ENCODE data around the gene NCCRP1. TPM values are rescaled to one million over a fixed set of nuclear protein-coding genes. Genes with fewer than 3 reads are reported as not detected.

NCCRP1 gene
- total RNA-seq, 4 donors from 2014 or later = 32.7 to 420 (median 277) TPM

GRCh38 chr19:39174142-39174541 lies 22.6 kb upstream of the NCCRP1 start:
- H3K4me1 ChIP-seq = peaks cover 7% of the 10 kb centered on the region
- no peak for TF ChIP-seq POLR2AphosphoS5 (IDR thresholded peaks at IDR 0.05)
- TF ChIP-seq POLR2A (IDR thresholded peaks at IDR 0.05) = no peak
- TF ChIP-seq CTCF (IDR thresholded peaks at IDR 0.05) = no peak
- no peak for TF ChIP-seq EP300 (IDR thresholded peaks at IDR 0.05)
- whole genome bisulfite sequencing = 93% methylated on average over 15 of the region's 16 CpGs
- H3K9me3 ChIP-seq = no peaks in the 10 kb centered on the region
- H3K4me3 ChIP-seq = no peak overlapping the region
- H3K27ac ChIP-seq = no peak overlapping the region
- no peak for DNase-seq (ENCODE audit: low spot score in 2 of 2)
- H3K27me3 ChIP-seq = no peaks in the 10 kb centered on the region
- H3K36me3 ChIP-seq = peaks cover 97% of the 10 kb centered on the region

GRCh38 chr19:39174558-39175544 lies 21.9 kb upstream of the NCCRP1 start:
- TF ChIP-seq EP300 (IDR thresholded peaks at IDR 0.05) (no peak), CTCF (IDR thresholded peaks at IDR 0.05) (no peak), POLR2A (IDR thresholded peaks at IDR 0.05) (no peak), POLR2AphosphoS5 (IDR thresholded peaks at IDR 0.05) (no peak)
- WGBS = 85% methylated on average over 14 of the region's 43 CpGs
- H3K36me3 ChIP-seq = peaks cover 95% of the 10 kb centered on the region
- H3K4me3 ChIP-seq = no peak overlapping the region
- DNase-seq (ENCODE audit: low spot score in 2 of 2) = no peak
- H3K4me1 ChIP-seq = peaks cover 4% of the 10 kb centered on the region
- H3K27me3 ChIP-seq = no peaks in the 10 kb centered on the region
- no peaks in the 10 kb centered on the region for H3K9me3 ChIP-seq
- H3K27ac ChIP-seq = no peak overlapping the region

GRCh38 chr19:39175564-39175963 lies 21.2 kb upstream of the NCCRP1 start:
- WGBS = 100% methylated on average over 2 of the region's 7 CpGs
- no peak for TF ChIP-seq CTCF (IDR thresholded peaks at IDR 0.05)
- TF ChIP-seq POLR2AphosphoS5 (IDR thresholded peaks at IDR 0.05) = no peak
- no peak for TF ChIP-seq EP300 (IDR thresholded peaks at IDR 0.05)
- TF ChIP-seq POLR2A (IDR thresholded peaks at IDR 0.05) = no peak
- Histone ChIP-seq H3K4me1 (no peaks in the 10 kb centered on the region), H3K9me3 (no peaks in the 10 kb centered on the region), H3K27ac (no peak overlapping the region), H3K36me3 (peaks cover 91% of the 10 kb centered on the region), H3K27me3 (no peaks in the 10 kb centered on the region), H3K4me3 (no peak overlapping the region)
- no peak for DNase-seq (ENCODE audit: low spot score in 2 of 2)

- Histone ChIP-seq H3K4me3 (no peak overlapping the region), H3K9me3 (no peaks in the 10 kb centered on the region), H3K27ac (no peak overlapping the region), H3K36me3 (peaks cover 78% of the 10 kb centered on the region), H3K27me3 (no peaks in the 10 kb centered on the region), H3K4me1 (no peaks in the 10 kb centered on the region)
- no peak for DNase-seq (ENCODE audit: low spot score in 2 of 2)
- TF ChIP-seq EP300 (IDR thresholded peaks at IDR 0.05) = no peak
- TF ChIP-seq POLR2A (IDR thresholded peaks at IDR 0.05) = no peak
- TF ChIP-seq POLR2AphosphoS5 (IDR thresholded peaks at IDR 0.05) = no peak
- TF ChIP-seq CTCF (IDR thresholded peaks at IDR 0.05) = no peak
- 98% methylated on average over 5 of the region's 10 CpGs for WGBS
Measured at GRCh38 chr19:39177110-39177699, 19.6 kb upstream of the NCCRP1 start.

GRCh38 chr19:39177736-39178135 lies 19.0 kb upstream of the NCCRP1 start:
- 98% methylated on average over 8 of the region's 11 CpGs for WGBS
- Histone ChIP-seq H3K4me3 (no peak overlapping the region), H3K4me1 (no peaks in the 10 kb centered on the region), H3K36me3 (peaks cover 73% of the 10 kb centered on the region), H3K27ac (no peak overlapping the region), H3K27me3 (no peaks in the 10 kb centered on the region), H3K9me3 (no peaks in the 10 kb centered on the region)
- DNase-seq (ENCODE audit: low spot score in 2 of 2) = no peak
- no peak for TF ChIP-seq EP300 (IDR thresholded peaks at IDR 0.05)
- TF ChIP-seq POLR2AphosphoS5 (IDR thresholded peaks at IDR 0.05) = no peak
- no peak for TF ChIP-seq POLR2A (IDR thresholded peaks at IDR 0.05)
- TF ChIP-seq CTCF (IDR thresholded peaks at IDR 0.05) = no peak

Data from suprapubic skin (tissue), 4 donors.